DMS79 (cell line): ENCODE measurements around the gene KDSR.

ENCODE experiments used
- DNase-seq: peaks from one replicate; lab custom pipeline; 2025; lab: John Stamatoyannopoulos, UW

The KDSR gene

GRCh38 chr18:63306819-63307550 lies 60.0 kb downstream of the KDSR start:
- no peak for DNase-seq

- DNase-seq, result no peak
Observed at GRCh38 chr18:63306249-63306648, 60.8 kb downstream of the KDSR start.

DNA sequence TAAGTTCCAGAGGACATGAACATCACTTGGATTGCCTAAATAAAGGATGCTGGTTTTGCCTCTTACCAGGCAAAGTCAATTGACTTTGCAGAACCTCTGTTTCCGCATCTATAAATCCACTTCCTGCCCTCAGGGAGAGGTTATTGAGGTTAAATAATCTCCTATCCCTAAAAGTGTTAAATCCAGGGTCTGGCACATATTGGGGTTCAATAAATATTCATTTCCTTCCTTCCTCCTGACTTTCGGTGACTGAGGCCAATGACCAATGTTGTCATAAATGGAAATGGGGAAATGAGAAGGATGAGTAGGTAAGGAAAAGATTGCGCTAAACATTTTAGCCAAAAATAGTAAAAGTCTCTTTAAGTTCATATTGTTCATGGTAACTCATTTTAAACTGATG lies 63.5 kb downstream of the KDSR start:
- no peak for DNase-seq

DNA sequence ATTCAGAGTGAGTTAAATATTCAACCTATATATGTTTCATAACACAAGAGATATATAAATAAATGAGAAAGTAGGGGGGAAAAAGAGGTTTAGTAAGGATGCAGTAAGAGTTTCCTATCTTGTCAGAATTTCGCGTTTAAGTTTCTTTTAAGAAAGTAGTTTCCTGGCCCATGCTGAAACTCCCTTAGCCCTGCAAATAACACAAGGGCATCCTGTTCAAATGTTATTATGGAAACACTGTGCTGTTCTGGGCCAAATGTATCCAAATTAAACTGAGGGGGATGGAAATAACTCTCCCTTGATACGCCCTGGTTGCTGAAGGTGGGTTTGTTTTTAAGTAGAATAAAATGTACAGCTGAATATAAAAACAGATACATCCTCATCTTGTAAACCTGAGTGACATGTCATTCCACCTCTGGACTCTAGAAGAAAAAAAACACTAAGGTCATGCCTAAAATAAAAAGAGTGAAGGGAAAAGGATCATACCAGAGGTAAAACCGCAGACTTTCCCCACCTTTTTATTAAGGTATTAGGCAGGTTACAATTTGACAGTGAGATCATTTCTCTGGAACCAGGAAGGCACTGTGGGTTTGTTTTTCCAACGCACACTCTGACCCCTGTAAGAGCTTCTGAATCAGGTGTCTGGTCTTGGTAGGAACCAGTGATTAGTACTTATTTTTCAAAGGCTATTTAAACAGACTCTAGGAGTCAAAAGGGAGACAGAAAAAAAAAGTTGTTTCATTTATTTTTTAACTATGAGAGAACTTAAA lies 64.2 kb downstream of the KDSR start:
- no peak for DNase-seq

DNA sequence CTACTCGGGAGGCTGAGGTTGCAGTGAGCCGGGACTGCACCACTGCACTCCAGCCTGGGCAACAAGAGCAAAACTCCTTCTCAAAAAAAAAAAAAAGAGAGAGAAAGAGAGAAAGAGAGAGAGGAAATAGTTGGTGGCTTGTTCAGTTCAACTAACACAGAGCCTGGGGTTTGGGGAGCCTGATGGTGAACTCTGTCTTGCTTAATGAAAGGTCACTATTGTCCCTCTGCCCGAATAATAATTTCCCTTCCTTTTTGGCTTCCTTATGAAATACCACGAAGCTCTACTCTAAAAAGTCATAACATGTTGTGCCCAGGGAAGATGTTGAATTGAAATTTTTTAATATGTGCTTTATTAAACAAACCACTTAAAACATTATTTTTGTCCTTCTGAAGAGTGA lies 64.8 kb downstream of the KDSR start:
- no peak for DNase-seq

GRCh38 chr18:63301434-63301833 lies 65.6 kb downstream of the KDSR start:
- DNase-seq, result no peak

DNA sequence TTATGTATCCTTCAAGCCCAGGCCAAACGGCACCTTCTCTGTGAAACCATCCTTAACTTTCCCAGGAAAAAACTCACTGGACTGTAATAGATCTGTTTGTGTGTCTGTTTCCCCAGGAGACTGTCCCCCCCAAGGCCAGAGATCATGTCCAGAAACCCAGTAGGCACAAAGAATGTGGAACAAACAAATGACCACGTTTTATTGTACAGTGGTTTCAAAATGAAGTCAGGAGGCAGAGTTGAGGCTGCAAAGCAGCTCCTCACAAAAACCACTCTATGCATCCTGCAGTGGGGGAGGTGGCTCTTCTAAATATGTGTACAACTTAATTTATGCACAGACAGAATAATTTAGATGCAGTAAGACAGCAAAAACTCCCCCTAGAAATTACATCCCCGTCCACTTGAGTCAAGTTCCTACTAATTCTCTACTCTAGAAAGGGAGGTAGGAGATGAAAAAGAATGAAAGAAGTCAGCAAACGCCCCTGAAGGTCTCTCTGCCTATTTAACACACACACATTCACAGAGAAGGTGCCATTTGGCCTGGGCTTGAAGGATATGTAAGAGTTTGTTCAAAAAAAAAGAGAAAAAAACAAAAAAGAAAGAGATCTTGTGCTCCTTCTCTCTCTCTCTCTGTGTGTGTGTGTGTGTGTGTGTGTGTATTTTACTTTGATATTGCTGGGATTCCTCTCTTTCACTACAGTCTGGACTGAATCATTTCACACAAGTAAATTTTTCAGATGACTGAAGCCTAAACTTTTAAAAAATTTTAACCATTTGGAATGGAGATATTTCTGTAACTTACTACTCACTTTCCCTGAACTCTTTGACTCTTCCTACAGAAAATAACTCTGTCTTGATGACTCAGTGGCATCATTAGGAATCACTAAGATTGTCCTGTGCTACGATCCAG lies 66.9 kb downstream of the KDSR start:
- DNase-seq, result no peak

GRCh38 chr18:63298400-63299365 lies 68.3 kb downstream of the KDSR start:
- no peak for DNase-seq

GRCh38 chr18:63297687-63298399 lies 69.2 kb downstream of the KDSR start:
- no peak for DNase-seq

DNA sequence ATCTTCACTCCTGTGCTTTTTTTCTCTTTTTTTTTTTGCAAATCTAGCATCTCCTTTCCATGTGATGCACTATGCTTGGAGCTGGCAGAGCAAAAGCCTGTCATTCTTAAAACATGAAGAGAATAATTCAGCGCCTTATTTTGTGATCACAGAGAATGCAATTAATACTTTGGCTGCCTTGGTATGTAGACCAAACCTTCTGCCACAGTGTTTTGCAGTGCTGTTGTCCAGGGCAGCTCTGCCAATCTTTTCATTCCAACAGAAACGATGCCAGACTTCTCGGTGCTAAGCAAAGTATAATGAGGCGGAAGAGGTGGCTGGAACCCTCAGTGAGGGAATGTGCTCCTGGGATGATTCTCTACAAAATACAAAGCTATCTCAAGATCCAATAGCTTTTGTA lies 73.1 kb downstream of the KDSR start:
- DNase-seq, result no peak

DNA sequence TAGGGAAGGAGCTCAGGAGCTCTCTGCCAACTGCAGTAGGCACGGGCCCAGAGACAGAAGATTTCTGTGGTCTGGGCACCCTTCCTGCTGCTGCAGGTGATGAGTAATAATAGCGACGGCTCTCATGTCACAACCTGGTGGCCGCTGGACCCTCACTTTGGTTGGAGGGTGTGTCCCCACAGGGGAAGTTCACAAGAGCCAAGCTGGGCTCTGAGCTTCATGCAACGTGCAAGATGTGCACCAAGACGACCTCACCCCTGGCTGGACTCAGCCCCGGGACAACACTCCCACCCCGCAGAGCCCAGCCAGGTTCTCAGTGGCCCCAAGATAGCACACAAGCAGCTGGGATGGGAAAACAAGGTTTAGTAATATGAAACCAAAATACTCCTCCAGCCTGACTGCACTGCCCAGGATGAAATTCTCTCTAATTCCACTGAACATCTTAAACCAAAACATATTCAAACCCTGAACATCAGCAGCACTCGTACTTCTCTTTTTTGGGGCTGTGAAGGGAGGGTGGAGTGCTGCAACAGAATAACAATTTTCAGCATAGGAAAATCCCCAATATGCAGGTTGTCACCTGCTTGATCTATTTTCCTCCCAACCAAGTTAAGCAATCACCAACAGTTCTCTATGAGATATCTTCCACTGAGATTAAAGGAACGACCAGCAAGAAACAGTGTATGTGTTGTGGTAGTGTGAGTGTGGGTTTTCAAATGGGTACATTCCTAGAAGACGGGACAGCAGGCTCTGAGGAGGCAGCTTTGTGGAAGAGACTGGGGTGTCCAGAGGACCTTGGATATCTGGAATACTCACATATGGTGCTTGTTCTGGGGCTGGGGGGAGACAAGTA lies 73.9 kb downstream of the KDSR start:
- DNase-seq, result no peak

GRCh38 chr18:63291278-63291677 lies 75.7 kb downstream of the KDSR start:
- DNase-seq, result no peak

GRCh38 chr18:63290821-63291200 lies 76.2 kb downstream of the KDSR start:
- DNase-seq, result no peak

DNA sequence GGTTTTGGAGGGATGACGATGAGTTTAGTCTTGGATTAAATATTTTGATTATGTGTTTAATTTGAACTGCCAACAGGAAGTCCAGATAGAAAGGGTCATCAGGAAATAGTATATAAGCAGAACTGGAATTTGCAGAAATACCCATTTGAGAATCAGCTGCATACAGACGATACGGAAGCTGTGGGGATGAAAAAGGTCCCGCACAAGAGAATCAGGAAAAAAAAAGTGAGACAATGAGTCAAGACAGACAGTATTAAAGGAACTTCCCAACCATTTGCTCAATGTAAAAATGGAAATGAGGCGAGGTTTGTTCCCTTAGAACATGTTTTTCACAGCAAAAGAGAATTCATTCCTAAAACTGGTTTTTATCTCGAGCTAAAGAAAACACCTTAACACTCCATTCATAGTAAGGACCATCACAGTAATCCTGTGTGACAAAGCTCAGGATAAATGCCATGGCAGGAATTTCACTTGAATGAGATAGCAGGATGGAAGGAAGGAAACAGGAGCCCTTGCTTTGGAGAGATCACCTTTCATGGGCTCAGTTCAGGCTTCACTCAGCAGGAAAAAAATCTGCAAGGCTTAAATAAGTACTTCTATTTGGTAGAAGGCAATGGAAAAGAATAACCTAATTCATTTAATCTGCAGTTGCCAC lies 76.7 kb downstream of the KDSR start:
- DNase-seq, result no peak

DNA sequence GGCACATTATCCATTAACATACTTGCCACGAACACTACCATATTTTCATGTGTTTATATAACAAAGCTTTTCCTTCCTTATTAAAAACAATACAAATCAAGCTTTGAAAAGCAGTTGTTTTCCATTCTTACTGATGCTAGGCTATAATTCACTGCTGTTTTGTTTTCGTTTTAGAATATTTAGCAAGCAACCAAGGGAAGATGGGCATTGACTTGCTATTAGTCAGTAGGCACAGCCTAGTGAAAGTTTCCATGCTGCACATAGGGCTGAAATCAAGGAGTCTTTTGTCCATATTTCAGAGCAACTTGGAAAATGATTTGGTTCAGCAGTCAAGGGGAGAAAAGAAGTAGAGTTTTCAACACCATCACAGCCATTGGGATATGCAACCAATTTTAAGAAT lies 78.7 kb downstream of the KDSR start:
- DNase-seq, result no peak

DNA sequence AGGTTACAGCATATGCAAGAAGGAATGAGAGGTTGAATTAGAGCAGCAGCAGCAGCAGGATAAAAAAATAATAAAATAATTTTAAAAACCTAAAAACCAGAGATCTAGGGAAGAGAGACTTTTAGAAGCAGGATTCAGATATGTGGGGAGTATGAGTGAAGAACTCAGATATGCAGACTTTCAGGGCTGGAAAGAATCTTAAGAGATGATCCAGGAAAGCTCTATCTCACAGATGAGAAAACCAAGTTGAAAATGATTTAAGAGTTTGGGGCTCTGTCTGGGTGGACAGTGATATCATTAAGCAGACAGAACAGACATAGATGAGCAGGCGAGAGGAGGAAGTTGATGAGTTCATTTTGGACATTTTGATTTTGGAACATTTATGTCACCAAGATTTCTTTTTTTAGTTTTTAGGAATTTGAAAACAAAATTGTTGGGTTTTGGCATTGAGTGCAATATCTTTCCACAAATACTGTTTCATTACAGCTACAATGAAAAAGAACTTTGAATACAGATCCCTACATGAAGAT lies 79.2 kb downstream of the KDSR start:
- no peak for DNase-seq

DNA sequence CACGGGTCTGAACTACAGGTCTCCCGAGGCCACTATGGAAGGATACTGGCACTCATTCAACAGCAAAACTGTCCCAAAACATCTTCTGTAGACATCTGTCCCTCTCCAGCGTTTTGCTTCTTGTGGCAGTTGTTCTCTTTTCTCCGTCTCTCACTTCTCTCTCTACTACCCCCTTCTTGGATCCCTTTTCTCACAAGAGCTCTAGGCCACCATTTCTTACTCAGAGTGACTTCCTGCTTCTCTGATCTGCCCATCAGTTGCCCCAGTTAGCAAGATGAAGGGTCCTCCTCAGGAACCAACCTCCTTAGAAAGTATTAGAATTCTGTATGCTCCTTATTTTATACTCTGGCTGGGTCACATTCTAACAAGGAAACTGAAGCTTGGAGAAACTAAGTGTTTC lies 80.1 kb downstream of the KDSR start:
- DNase-seq, result no peak

GRCh38 chr18:63284827-63285733 lies 81.9 kb downstream of the KDSR start:
- DNase-seq, result no peak
